Suprapubic skin (tissue), 3 donors: Measurements from ENCODE around the gene CIB4.

Experiments used
- CTCF ChIP-seq, 2 donors: fragments of 200-600 bp in 1 of 2; fragments of 450-650 bp in 1 of 2; sonication (generic) in 1 of 2; IDR thresholded peaks; one replicate each; pipeline ENCODE4 v1.5.1; 2016 to 2019; ENCODE audit warnings: antibody characterized with exemption in 2 of 2, mild to moderate bottlenecking in 1 of 2, moderate library complexity in 1 of 2
- POLR2A ChIP-seq, 2 donors: fragments of 450-650 bp; IDR thresholded peaks; one replicate each; pipeline ENCODE4 v1.6.1; 2017; ENCODE audit warnings: antibody characterized with exemption in 2 of 2, mild to moderate bottlenecking in 2 of 2, moderate library complexity in 2 of 2

DNA sequence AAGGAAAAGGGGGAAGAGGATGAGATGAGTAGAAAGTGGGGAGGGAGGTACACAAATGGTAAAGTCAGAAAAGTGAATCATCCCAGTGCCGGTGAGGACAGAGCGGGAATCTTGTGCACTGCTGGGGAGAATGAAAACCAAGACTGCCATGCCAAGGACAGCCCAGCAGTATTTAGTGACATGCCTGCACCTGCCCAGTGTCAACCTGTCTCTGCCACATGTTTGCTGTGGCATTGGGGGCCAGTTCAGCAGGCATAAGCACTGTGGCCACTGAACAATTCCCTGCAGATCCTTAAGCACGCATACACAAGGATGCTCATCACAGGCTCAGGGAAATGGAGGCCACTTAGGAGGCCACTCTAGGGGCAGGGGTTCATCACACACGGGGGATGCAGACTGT lies 46.2 kb upstream of the CIB4 start:
- TF ChIP-seq CTCF (IDR thresholded peaks at IDR 0.05) (no peak), POLR2A (IDR thresholded peaks at IDR 0.05) (no peak)
